Esophagus (tissue), 2 donors: ENCODE data around the gene FBRSL1. TPM values are rescaled to one million over a fixed set of nuclear protein-coding genes. Genes with fewer than 3 reads are reported as not detected.

Source experiments
- H3K27ac ChIP-seq, 2 donors: one replicate each; pipeline ENCODE4 v1.5.1; 2013; ENCODE audit warnings: low read depth in 2 of 2, mild to moderate bottlenecking in 2 of 2, inconsistent platforms in 1 of 2, low read length in 1 of 2, moderate library complexity in 1 of 2
- H3K27me3 ChIP-seq, 2 donors: one replicate each; pipeline ENCODE4 v1.6.1; 2013; ENCODE audit warnings: low read length in 2 of 2, control low read depth in 1 of 2, mild to moderate bottlenecking in 1 of 2; ENCODE audit not compliant: insufficient read depth in 2 of 2, control insufficient read depth in 1 of 2
- H3K36me3 ChIP-seq, 2 donors: one replicate each; pipeline ENCODE4 v1.6.1; 2013; ENCODE audit warnings: low read length in 1 of 2; ENCODE audit not compliant: control insufficient read depth in 2 of 2, insufficient read depth in 2 of 2
- H3K4me1 ChIP-seq, 2 donors: one replicate each; pipeline ENCODE4 v1.6.1; 2013; ENCODE audit warnings: low read length in 1 of 2; ENCODE audit not compliant: control insufficient read depth in 2 of 2, insufficient read depth in 2 of 2
- H3K4me3 ChIP-seq, 2 donors: one replicate each; pipeline ENCODE4 v1.5.1; 2013; ENCODE audit warnings: low read length in 2 of 2, mild to moderate bottlenecking in 2 of 2, low read depth in 1 of 2, moderate library complexity in 1 of 2
- H3K9me3 ChIP-seq, 2 donors: one replicate each; pipeline ENCODE4 v1.6.1; 2013; ENCODE audit warnings: mild to moderate bottlenecking in 2 of 2, low read depth in 1 of 2, low read length in 1 of 2, moderate library complexity in 1 of 2; ENCODE audit not compliant: control insufficient read depth in 2 of 2, insufficient read depth in 1 of 2
- WGBS, 2 donors: extraction: QIAGEN DNeasy Blood & Tissue Kit; methylation state at CpG; one replicate each; pipeline ENCODE4 v1.1.7; 2013; 5-methylcytosine and 5-hydroxymethylcytosine counted together
- polyA plus RNA-seq, 2 donors: library from polyadenylated mRNA; stranded (reverse); fragments of 200-250 nt; gene quantifications; one replicate each; pipeline ENCODE4 v1.2.3, GENCODE V29; 2013
- donor health status: healthy with polysubstance abuse.
- donor health status: Bipolar disorder and iron deficiency.

Gene FBRSL1
- polyA plus RNA-seq, 2 donors = 15.6 to 17.9 TPM

DNA sequence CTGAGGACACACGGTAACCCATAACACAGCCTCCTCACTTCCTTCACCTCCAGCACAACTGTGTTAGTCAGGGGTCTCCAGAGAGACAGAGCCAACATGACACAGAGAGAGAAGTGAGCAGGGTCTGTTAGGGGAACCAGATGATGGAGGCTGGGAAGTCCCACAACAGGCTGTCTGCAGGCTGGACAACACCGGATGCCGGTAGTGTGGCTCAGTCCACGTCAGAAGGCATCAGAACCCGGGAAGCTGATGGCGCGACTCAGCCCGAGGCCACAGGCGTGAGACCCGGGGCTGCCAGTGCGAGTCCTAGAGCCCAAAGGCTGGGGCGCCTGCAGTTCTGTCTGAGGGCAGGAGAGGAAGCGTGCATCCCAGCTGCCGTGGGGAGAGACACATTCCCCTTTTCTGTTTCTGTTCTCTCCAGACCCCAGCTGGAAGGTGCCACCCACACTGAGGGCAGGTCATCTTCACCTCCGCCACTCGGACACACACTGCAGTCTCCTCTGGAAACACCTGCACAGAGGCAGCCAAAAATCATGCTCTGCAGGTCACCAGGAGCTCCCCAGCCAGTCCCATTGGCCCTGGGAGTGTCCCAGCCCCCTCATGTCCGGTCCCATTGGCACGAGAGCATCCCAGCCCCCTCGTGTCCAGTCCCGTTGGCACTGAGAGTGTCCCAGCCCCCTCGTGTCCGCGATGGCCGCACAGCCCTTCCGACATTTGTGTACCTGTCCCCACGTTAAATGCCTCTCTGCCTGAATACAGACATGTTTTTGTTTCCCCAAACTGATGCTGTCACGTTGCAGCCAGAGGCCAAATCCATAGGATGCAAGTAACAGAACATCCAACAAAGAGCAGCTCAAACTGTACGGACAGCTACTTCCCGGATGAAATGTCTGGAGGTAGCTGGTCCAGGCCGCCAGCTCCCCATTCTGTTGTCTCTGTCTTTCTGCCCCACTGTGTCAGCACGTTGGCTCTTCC, 7.9 kb upstream of the FBRSL1 start:
- Histone ChIP-seq H3K9me3 (peaks cover 0 to 2% of the 10 kb centered on the region in 2 donors), H3K27me3 (no peaks in the 10 kb centered on the region), H3K36me3 (no peaks in the 10 kb centered on the region), H3K4me1 (peaks cover 0 to 2% of the 10 kb centered on the region in 2 donors), H3K4me3 (no peak overlapping the region), H3K27ac (no peak overlapping the region)
- WGBS, 2 donors = 77 to 83% methylated on average over 31 of the region's 31 CpGs

DNA sequence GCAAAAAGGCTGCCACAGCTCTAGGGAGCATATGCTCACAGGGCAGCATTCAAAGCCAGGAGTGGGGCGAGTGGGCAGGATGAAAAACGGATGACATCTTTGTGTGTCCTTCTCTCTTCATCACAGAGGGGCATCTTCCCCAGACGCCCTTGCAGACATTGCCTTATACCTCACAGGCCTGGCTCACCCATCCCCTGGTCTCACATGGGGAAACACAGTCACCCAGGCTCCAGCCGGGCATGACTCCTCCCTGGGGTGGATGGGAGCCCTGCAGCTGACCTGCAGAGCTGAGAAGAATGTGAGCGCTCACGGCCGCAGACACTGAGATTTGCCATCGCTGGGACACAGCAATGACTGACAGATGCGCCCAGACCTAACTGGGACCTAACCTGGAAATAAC, 7.2 kb upstream of the FBRSL1 start:
- no peak overlapping the region for H3K27ac ChIP-seq
- no peak overlapping the region for H3K4me3 ChIP-seq
- no peaks in the 10 kb centered on the region for H3K36me3 ChIP-seq
- no peaks in the 10 kb centered on the region for H3K27me3 ChIP-seq
- peaks cover 0 to 2% of the 10 kb centered on the region in 2 donors for H3K9me3 ChIP-seq
- peaks cover 0 to 2% of the 10 kb centered on the region in 2 donors for H3K4me1 ChIP-seq
- 88 to 90% methylated on average over 9 of the region's 9 CpGs for WGBS, 2 donors

DNA sequence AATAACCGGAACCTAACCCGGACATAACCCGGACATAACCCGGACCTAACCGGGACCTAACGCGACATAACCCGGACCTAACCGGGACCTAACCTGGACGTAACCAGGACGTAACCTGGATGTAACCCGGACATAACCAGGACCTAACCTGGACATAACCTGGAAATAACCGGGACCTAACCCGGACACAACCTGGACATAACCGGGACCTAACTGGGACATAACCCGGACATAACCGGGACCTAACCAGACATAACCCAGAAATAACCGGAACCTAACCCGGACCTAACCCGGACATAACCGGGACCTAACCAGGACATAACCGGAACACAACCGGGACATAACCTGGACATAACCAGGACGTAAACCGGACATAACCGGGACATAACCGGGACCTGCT, 6.7 kb upstream of the FBRSL1 start:
- Histone ChIP-seq H3K27me3 (no peaks in the 10 kb centered on the region), H3K4me1 (peaks cover 0 to 2% of the 10 kb centered on the region in 2 donors), H3K4me3 (no peak overlapping the region), H3K27ac (no peak overlapping the region), H3K36me3 (no peaks in the 10 kb centered on the region), H3K9me3 (peaks cover 0 to 2% of the 10 kb centered on the region in 2 donors)
- 96% methylated on average over 27 of the region's 27 CpGs for WGBS, 2 donors

DNA sequence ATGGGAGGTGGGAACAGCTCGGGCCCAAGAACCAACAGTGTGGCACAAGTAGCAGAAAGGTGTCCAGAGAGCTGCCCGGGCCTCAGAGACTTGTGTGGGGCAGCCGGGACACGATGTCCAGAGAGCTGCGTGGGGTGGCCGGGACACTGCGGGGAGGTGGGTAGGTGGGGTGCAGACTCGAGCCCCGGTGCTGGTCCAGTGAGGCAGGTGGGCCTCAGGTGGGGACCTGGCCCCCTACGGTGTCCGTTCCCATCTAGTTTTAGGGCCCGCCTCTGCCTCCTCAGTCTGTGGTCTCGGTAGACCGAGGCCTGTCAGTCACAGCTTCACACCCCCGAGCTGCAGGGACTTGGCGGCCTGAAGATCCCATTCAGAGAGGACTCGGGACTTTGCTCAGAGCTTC, 6.3 kb upstream of the FBRSL1 start:
- WGBS, 2 donors = 89 to 90% methylated on average over 17 of the region's 17 CpGs
- peaks cover 0 to 2% of the 10 kb centered on the region in 2 donors for H3K9me3 ChIP-seq
- no peaks in the 10 kb centered on the region for H3K27me3 ChIP-seq
- H3K36me3 ChIP-seq = no peaks in the 10 kb centered on the region
- H3K4me3 ChIP-seq = no peak overlapping the region
- H3K4me1 ChIP-seq = peaks cover 0 to 3% of the 10 kb centered on the region in 2 donors
- H3K27ac ChIP-seq = no peak overlapping the region

DNA sequence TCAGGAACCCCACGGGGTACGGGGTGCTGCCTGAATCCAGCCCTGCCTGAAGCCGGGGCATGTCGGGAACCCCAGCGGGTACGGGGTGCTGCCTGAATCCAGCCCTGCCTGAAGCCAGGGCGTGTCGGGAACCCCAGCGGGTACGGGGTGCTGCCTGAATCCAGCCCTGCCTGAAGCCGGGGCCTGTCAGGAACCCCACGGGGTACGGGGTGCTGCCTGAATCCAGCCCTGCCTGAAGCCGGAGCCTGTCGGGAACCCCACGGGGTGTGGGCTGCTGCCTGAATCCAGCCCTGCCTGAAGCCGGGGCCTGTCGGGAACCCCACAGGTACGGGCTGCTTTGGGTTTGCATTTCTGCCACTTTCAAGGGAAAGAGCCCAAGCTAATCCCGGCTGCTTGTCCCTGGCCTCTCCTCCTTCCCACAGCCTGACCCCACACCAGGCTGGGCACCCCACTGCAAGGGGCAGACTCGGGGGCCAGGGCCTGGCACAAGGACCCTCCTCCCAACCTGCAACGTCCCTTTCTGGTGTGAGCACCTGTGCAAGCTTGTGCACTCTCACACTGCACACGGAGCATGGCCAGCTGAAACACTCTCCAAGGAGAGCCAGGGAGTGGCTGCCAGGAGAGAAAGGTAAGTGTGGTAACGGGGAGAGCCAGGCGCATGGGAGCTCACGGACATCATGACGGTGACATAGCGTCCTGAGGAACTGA, 5.6 kb upstream of the FBRSL1 start:
- Histone ChIP-seq H3K36me3 (no peaks in the 10 kb centered on the region), H3K27me3 (no peaks in the 10 kb centered on the region), H3K9me3 (peaks cover 0 to 2% of the 10 kb centered on the region in 2 donors), H3K4me1 (peaks cover 0 to 8% of the 10 kb centered on the region in 2 donors), H3K27ac (no peak overlapping the region), H3K4me3 (no peak overlapping the region)
- 68 to 84% methylated on average over 26 to 28 of the region's 28 CpGs for WGBS, 2 donors

DNA sequence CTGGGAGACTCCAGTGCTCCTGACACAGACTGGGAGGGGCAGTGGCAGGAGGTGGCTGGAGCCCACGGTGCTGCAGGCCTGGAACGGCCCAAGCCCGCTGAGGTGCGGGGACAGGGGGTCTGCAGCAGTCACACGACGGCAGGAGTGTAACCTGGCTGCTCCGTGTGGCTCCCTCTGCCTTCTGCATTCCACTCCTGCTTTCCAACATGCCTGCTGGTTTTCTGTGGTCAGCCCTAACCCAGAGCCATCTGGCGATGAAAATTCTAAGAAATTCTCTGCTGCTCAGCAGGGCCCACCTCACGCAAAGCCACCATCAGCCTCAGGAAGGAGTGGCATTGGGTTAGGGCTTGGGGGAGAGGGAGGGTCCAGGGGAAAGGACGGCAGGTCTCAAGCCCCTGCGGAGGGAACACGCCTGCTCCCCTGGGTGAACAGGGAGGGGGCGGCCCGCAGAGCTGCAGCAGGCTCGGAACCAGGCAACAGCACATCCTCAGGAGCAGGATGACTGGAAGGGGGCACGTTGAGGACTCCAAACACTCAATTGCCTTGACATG, 5.0 kb upstream of the FBRSL1 start:
- no peaks in the 10 kb centered on the region for H3K27me3 ChIP-seq
- peaks cover 0 to 8% of the 10 kb centered on the region in 2 donors for H3K4me1 ChIP-seq
- no peak overlapping the region for H3K4me3 ChIP-seq
- no peak overlapping the region for H3K27ac ChIP-seq
- 76 to 79% methylated on average over 15 to 16 of the region's 16 CpGs for WGBS, 2 donors
- H3K9me3 ChIP-seq = peaks cover 0 to 2% of the 10 kb centered on the region in 2 donors
- no peaks in the 10 kb centered on the region for H3K36me3 ChIP-seq

DNA sequence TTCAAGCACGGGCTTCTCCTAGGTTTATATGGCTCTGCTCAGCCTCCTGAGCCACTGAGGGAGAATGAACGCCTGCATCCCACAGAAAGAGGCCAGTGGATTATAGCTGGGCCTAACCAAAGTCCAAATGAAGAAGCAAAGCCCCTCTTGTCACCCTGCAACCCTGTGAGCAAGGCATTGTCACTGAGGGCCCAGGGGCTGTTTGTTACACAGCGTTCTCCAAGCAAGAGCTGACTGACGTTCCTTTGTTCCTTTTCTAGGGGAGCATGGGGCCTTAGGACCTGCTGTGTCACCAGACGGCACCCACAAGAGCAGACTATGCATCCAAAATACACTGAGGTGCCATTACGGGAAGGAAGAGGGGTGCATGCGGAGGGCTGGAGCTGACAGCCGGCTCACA, 4.3 kb upstream of the FBRSL1 start:
- 95 to 96% methylated on average over 8 of the region's 8 CpGs for WGBS, 2 donors
- Histone ChIP-seq H3K4me1 (peaks cover 0 to 8% of the 10 kb centered on the region in 2 donors), H3K27ac (no peak overlapping the region), H3K36me3 (no peaks in the 10 kb centered on the region), H3K9me3 (peaks cover 0 to 2% of the 10 kb centered on the region in 2 donors), H3K4me3 (no peak overlapping the region), H3K27me3 (no peaks in the 10 kb centered on the region)

DNA sequence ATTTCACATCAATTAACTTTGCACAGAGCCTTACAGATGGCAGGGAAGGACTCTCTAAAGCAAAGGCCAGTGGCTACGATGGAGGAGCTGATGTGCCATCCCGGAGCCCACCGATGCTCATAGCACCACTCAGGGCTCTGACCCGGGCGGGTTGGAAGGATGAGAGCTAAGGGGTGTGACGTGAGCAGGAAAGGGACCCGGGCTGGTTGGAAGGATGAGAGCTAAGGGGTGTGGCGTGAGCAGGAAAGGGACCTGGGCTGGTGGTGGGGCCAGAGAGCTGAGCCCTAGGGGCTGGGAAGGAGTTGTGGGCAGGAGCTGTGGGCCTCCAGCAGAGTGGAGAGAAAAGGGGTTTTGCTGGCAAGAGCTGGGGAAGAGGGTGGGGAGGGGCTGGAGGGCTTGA, 3.8 kb upstream of the FBRSL1 start:
- Histone ChIP-seq H3K36me3 (no peaks in the 10 kb centered on the region), H3K9me3 (peaks cover 0 to 2% of the 10 kb centered on the region in 2 donors), H3K27ac (no peak overlapping the region), H3K4me1 (peaks cover under 1 to 11% of the 10 kb centered on the region in 2 donors), H3K27me3 (no peaks in the 10 kb centered on the region), H3K4me3 (no peak overlapping the region)
- WGBS, 2 donors = 80 to 81% methylated on average over 8 of the region's 8 CpGs

DNA sequence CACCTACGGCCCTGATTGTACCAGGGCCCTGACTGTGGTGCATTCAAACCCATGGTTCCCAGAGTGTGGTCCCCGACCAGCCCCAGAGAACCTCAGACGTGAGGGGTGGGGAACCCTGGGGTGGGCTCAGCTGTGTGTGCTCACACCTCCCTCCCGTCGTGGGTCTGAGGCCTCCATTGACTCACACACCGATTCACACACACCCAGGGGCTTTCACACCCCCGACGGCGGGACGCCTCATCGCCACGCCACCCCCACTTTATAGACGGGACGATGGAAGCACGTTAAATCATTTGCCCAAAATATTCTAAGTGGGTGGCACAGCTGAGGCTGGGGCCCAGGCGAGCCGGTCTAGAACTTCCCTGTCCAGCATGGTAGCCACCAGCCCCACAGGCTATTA, 3.4 kb upstream of the FBRSL1 start:
- WGBS, 2 donors = 85 to 91% methylated on average over 16 to 17 of the region's 17 CpGs
- no peak overlapping the region for H3K4me3 ChIP-seq
- H3K27me3 ChIP-seq = no peaks in the 10 kb centered on the region
- no peak overlapping the region for H3K27ac ChIP-seq
- H3K36me3 ChIP-seq = no peaks in the 10 kb centered on the region
- peaks cover 5 to 15% of the 10 kb centered on the region in 2 donors for H3K4me1 ChIP-seq
- H3K9me3 ChIP-seq = peaks cover 0 to 2% of the 10 kb centered on the region in 2 donors
